H1 (cell line): ENCODE results near the gene MYOC. TPM values are rescaled to one million over a fixed set of nuclear protein-coding genes. Genes with fewer than 3 reads are reported as not detected.

Source experiments
- CTCF ChIA-PET: fragments of 300-600 bp; sonication (Branson Sonifier 250); formaldehyde crosslinking; loops from one replicate; lab custom pipeline; 2021; ENCODE audit not compliant: partially characterized antibody; lab: Charles Lee
- POLR2A ChIA-PET: fragments of 300-600 bp; sonication (Branson Sonifier 250); formaldehyde crosslinking; loops from one replicate; lab custom pipeline; 2021; ENCODE audit warnings: inconsistent platforms; ENCODE audit not compliant: partially characterized antibody; lab: Charles Lee
- DNase-seq, 2 experiments: peaks; one replicate each; pipeline versions ENCODE4 v3.0.0 to v3.0.0-alpha.2; 2010 to 2022; ENCODE audit warnings: low spot score in 2 of 2, low read depth in 1 of 2, mixed read lengths in 1 of 2
- FAIRE-seq: peaks from 2 replicates; lab custom pipeline; 2011; peaks lifted over from hg19 to GRCh38; lab: Jason Lieb, UNC
- H2AFZ ChIP-seq: 2 replicates; pipeline ENCODE4 v1.8.1; 2012; ENCODE audit warnings: low read length, inconsistent platforms
- H2AK5ac ChIP-seq: 2 replicates; pipeline ENCODE4 v1.6.1; 2013; ENCODE audit warnings: low read depth, low read length
- H2BK120ac ChIP-seq: replicated peaks from 2 replicates; pipeline ENCODE3; 2013; ENCODE audit warnings: low read depth, low read length, inconsistent platforms
- H2BK12ac ChIP-seq: 2 replicates; pipeline ENCODE4 v1.6.1; 2013; ENCODE audit warnings: low read depth, low read length
- H2BK15ac ChIP-seq: 2 replicates; pipeline ENCODE4 v1.6.1; 2013; ENCODE audit warnings: low read length
- H2BK20ac ChIP-seq: 2 replicates; pipeline ENCODE4 v1.6.1; 2013; ENCODE audit warnings: low read length
- H2BK5ac ChIP-seq: 2 replicates; pipeline ENCODE4 v1.6.1; 2013; ENCODE audit warnings: low read depth, low read length
- H3K14ac ChIP-seq: 2 replicates; pipeline ENCODE4 v1.6.1; 2013; ENCODE audit warnings: inconsistent platforms; ENCODE audit not compliant: insufficient read length
- H3K18ac ChIP-seq: 2 replicates; pipeline ENCODE4 v1.6.1; 2013; ENCODE audit warnings: low read length; ENCODE audit errors: extremely low read depth
- H3K23ac ChIP-seq: 2 replicates; pipeline ENCODE4 v1.6.1; 2013; ENCODE audit warnings: inconsistent platforms; ENCODE audit not compliant: insufficient read length
- H3K23me2 ChIP-seq: 2 replicates; pipeline ENCODE4 v1.6.1; 2013; ENCODE audit warnings: low read depth, low read length
- H3K27ac ChIP-seq: 2 replicates; pipeline ENCODE4 v1.6.1; 2011; ENCODE audit warnings: low read depth, low read length, inconsistent platforms
- H3K27me3 ChIP-seq, 4 experiments: replicated peaks in 1 of 4; 1 replicate in 1 of 4; 2 replicates in 3 of 4; pipeline versions ENCODE4 v1.6.1 to v1.8.1; 2011 to 2013; ENCODE audit warnings: low read length in 3 of 4, mild to moderate bottlenecking in 3 of 4, inconsistent platforms in 2 of 4, mixed read lengths in 2 of 4, moderate library complexity in 1 of 4; ENCODE audit not compliant: control insufficient read depth in 3 of 4, insufficient read depth in 3 of 4; ENCODE audit errors: extremely low read depth in 1 of 4
- H3K36me3 ChIP-seq, 4 experiments: 2 replicates each; pipeline versions ENCODE4 v1.6.1 to v1.8.1; 2011 to 2013; ENCODE audit warnings: mild to moderate bottlenecking in 4 of 4, low read length in 3 of 4, moderate library complexity in 2 of 4, control low read depth in 1 of 4, inconsistent platforms in 1 of 4; ENCODE audit not compliant: insufficient read depth in 4 of 4, control insufficient read depth in 2 of 4
- H3K4ac ChIP-seq: replicated peaks from 2 replicates; pipeline ENCODE3; 2013; ENCODE audit warnings: low read length, low read depth, mixed read lengths, inconsistent platforms; ENCODE audit not compliant: insufficient read length
- H3K4me1 ChIP-seq, 4 experiments: replicated peaks in 1 of 4; 1 replicate in 1 of 4; 2 replicates in 3 of 4; pipeline versions ENCODE4 v1.6.1 to v1.8.1; 2011 to 2013; ENCODE audit warnings: low read length in 3 of 4, inconsistent platforms in 2 of 4, mixed read lengths in 1 of 4; ENCODE audit not compliant: insufficient read depth in 4 of 4, control insufficient read depth in 3 of 4
- H3K4me2 ChIP-seq, 2 experiments: 2 replicates each; pipeline versions ENCODE4 v1.6.1 to v1.8.1; 2011 to 2013; ENCODE audit warnings: low read depth in 2 of 2, low read length in 2 of 2, control low read depth in 1 of 2, inconsistent platforms in 1 of 2, mild to moderate bottlenecking in 1 of 2; ENCODE audit not compliant: insufficient read depth in 1 of 2
- H3K4me3 ChIP-seq, 4 experiments: fragments of 200-600, 300-600 bp in 1 of 4; sonication (generic), shearing (Covaris generic), sonication (Bioruptor Twin) in 1 of 4; 2 replicates each; pipeline versions ENCODE4 v1.5.1 to v1.8.1; 2011 to 2016; ENCODE audit warnings: low read length in 4 of 4, low read depth in 3 of 4, control low read depth in 2 of 4, inconsistent platforms in 2 of 4, mild to moderate bottlenecking in 2 of 4, mixed read lengths in 1 of 4, moderate library complexity in 1 of 4; ENCODE audit not compliant: insufficient read depth in 2 of 4; ENCODE audit errors: extremely low read depth in 1 of 4
- H3K56ac ChIP-seq: replicated peaks from 2 replicates; pipeline ENCODE3; 2013; ENCODE audit warnings: low read depth, mild to moderate bottlenecking, mixed read lengths, low read length, inconsistent platforms; ENCODE audit not compliant: insufficient read length
- H3K79me1 ChIP-seq: 2 replicates; pipeline ENCODE4 v1.6.1; 2013; ENCODE audit warnings: low read depth, low read length, control low read depth
- H3K79me2 ChIP-seq, 2 experiments: 2 replicates each; pipeline versions ENCODE4 v1.6.1 to v1.8.1; 2012 to 2013; ENCODE audit warnings: low read length in 2 of 2, mild to moderate bottlenecking in 2 of 2, inconsistent platforms in 1 of 2; ENCODE audit not compliant: insufficient read depth in 2 of 2, control insufficient read depth in 1 of 2
- H3K9ac ChIP-seq, 4 experiments: replicated peaks in 1 of 4; 1 replicate in 1 of 4; 2 replicates in 3 of 4; pipeline versions ENCODE4 v1.6.1 to v1.8.1; 2011 to 2013; ENCODE audit warnings: low read depth in 3 of 4, low read length in 3 of 4, control low read depth in 2 of 4, mild to moderate bottlenecking in 2 of 4, moderate library complexity in 2 of 4, inconsistent platforms in 1 of 4; ENCODE audit errors: extremely low read depth in 1 of 4
- H3K9me3 ChIP-seq, 2 experiments: 2 replicates each; pipeline versions ENCODE4 v1.6.1 to v1.8.1; 2012 to 2013; ENCODE audit warnings: mild to moderate bottlenecking in 2 of 2, moderate library complexity in 2 of 2, control low read depth in 1 of 2, inconsistent platforms in 1 of 2, low read depth in 1 of 2, low read length in 1 of 2, mixed read lengths in 1 of 2; ENCODE audit not compliant: insufficient read depth in 2 of 2
- H4K20me1 ChIP-seq, 2 experiments: replicated peaks in 1 of 2; 2 replicates each; pipeline versions ENCODE3 to v1.8.1; 2011 to 2013; ENCODE audit warnings: inconsistent platforms in 2 of 2, low read length in 2 of 2, mild to moderate bottlenecking in 1 of 2; ENCODE audit not compliant: insufficient read depth in 2 of 2, control insufficient read depth in 1 of 2
- H4K5ac ChIP-seq: 2 replicates; pipeline ENCODE4 v1.6.1; 2013; ENCODE audit warnings: low read length, low read depth, mixed read lengths, inconsistent platforms; ENCODE audit not compliant: insufficient read length
- H4K8ac ChIP-seq: 2 replicates; pipeline ENCODE4 v1.8.0; 2013; ENCODE audit warnings: mild to moderate bottlenecking, moderate library complexity, low read length, inconsistent platforms; ENCODE audit not compliant: insufficient read depth; ENCODE audit errors: extremely low read depth
- H4K91ac ChIP-seq: replicated peaks from 2 replicates; pipeline ENCODE3; 2013; ENCODE audit warnings: low read length, mixed read lengths, inconsistent platforms; ENCODE audit not compliant: insufficient read length
- CHD2 ChIP-seq: IDR thresholded peaks from 2 replicates; pipeline ENCODE4 v1.6.1; 2012; ENCODE audit warnings: low read length, improper control_type of control experiment
- EP300 ChIP-seq, 2 experiments: IDR thresholded peaks; 1 replicate in 1 of 2; 2 replicates in 1 of 2; pipeline ENCODE4 v1.6.1; 2011 to 2012; ENCODE audit warnings: low read depth in 2 of 2, low read length in 2 of 2, mild to moderate bottlenecking in 2 of 2, borderline replicate concordance in 1 of 2, inconsistent platforms in 1 of 2, moderate library complexity in 1 of 2
- HDAC6 ChIP-seq: IDR thresholded peaks from one replicate; pipeline ENCODE4 v1.7.1; 2012; ENCODE audit warnings: low read depth, mild to moderate bottlenecking, inconsistent platforms, low read length, moderate library complexity
- JUN ChIP-seq: IDR thresholded peaks from 2 replicates; pipeline ENCODE4 v1.6.1; 2011; ENCODE audit warnings: low read depth, mild to moderate bottlenecking, improper control_type of control experiment, low read length
- KDM1A ChIP-seq: fragments of 200-600, 300-600 bp; sonication (generic); IDR thresholded peaks from 2 replicates; pipeline ENCODE4 v1.7.1; 2016; ENCODE audit warnings: mild to moderate bottlenecking, low read length, borderline replicate concordance
- PHF8 ChIP-seq: fragments of 200-600 bp; sonication (generic); conservative IDR thresholded peaks from 2 replicates; pipeline ENCODE4 v1.7.1; 2012; ENCODE audit warnings: low read depth, mild to moderate bottlenecking, inconsistent platforms, low read length, moderate library complexity
- RAD21 ChIP-seq, 2 experiments: IDR thresholded peaks in 1 of 2; conservative IDR thresholded peaks in 1 of 2; 2 replicates each; pipeline ENCODE4 v1.6.1; 2011; ENCODE audit warnings: low read depth in 2 of 2, low read length in 2 of 2, improper control_type of control experiment in 1 of 2, inconsistent platforms in 1 of 2, mild to moderate bottlenecking in 1 of 2, moderate library complexity in 1 of 2
- TEAD4 ChIP-seq: IDR thresholded peaks from 2 replicates; pipeline ENCODE4 v1.6.1; 2012; ENCODE audit warnings: low read depth, low read length, inconsistent platforms, mixed read lengths
- WGBS, 2 experiments: shearing (Covaris generic) in 1 of 2; methylation state at CpG; one replicate each; pipeline versions ENCODE4 v1.1.6 to v1.1.7; 2013 to 2015; ENCODE audit warnings: low lambda C conversion rate in 2 of 2, mixed read lengths in 2 of 2, inconsistent platforms in 1 of 2, low coverage in 1 of 2, missing lambda C conversion rate in 1 of 2; ENCODE audit not compliant: insufficient replicate concordance in 2 of 2, insufficient coverage in 1 of 2, insufficient read length in 1 of 2; ENCODE audit errors: extremely low coverage in 1 of 2, missing lambda C conversion rate in 1 of 2; 5-methylcytosine and 5-hydroxymethylcytosine counted together
- polyA plus RNA-seq, 7 experiments: library from polyadenylated mRNA; depleted of rRNA in 3 of 7; stranded (reverse) in 5 of 7; unstranded in 2 of 7; fragments of >200 nt in 5 of 7; fragments of 200-250 nt in 2 of 7; gene quantifications; 1 replicate in 5 of 7; 2 replicates in 1 of 7; 4 replicates in 1 of 7; pipeline versions ENCODE4 v1.2.1 to v1.2.3, GENCODE V29; 2011 to 2013; ENCODE audit warnings: missing spikeins in 2 of 7, mixed read lengths in 2 of 7
- total RNA-seq: library from RNA; stranded (reverse); fragmentation: NEBNext Ultra II Directional; extraction: Animal tissue kit (Norgen Biotek cat#: 25700); gene quantifications from 2 replicates; pipeline ENCODE4 v1.2.1, GENCODE V29; 2021
- TF ChIP-seq, protein P1 (sequence below): IDR thresholded peaks from 2 replicates; pipeline ENCODE4 v1.6.1; 2012; ENCODE audit warnings: inconsistent platforms

The MYOC gene
- total and polyA plus RNA-seq, 2 of the 8 experiments (the other 6 are each of a cell fraction or from before 2014, with no cell fraction given) = not detected

DNA sequence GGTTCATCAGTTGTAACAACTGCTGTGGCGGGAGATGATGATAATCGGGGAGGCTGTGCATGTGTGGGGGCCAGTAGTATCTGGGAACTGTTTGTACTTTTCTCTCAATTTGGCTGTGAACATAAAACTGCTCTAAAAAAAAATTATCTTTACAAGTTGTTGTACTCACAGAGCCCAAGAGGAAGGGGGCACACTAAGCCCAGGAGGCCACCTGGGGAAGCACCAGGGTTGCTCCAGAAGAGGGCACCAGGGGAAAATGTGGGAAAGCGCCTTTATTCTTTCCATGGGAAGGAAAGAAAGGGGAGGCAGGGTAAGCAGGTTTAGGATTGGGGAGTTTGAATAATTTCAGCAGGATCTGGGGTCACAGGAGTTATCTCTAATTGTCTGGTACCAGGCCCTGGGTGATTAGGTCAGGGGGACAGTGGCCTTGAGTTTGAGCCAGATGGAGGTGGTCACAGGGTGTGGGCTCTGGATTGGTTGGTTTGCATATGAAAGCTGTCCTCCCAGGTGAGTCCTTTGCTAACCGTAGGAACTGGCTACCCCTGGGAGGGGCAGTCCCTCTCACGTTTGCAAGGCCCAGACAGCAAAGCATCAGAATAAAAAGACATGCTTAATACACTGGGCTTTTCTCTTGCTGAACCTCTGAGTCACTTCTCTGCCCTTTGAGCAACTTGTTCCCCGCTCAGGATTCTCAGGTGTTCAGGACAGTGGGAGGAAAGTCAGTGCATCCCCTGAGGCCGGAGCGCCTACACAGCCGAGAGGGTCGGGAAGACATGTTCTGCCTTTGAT, 11.2 kb downstream of the MYOC start:
- H2BK5ac ChIP-seq = peak overlapping the region; percentile 21; the same call in 1 of the 2 replicates
- H4K91ac ChIP-seq = peak overlapping the region; percentile 29
- peak overlapping the region; percentile 44 for H2BK120ac ChIP-seq
- H4K20me1 ChIP-seq = no peaks in the 10 kb centered on the region
- H3K27me3 ChIP-seq = no peaks in the 10 kb centered on the region
- H3K9me3 ChIP-seq = no peaks in the 10 kb centered on the region
- peak overlapping the region; percentile 94; the same call in 1 of the 2 replicates for H2BK20ac ChIP-seq
- H3K79me2 ChIP-seq = no peaks in the 10 kb centered on the region
- H3K14ac ChIP-seq = no peak overlapping the region
- H2BK15ac ChIP-seq = no peak overlapping the region; the same call in 1 of the 2 replicates
- no peak overlapping the region; a peak in 1 of 7 replicates for H3K9ac ChIP-seq
- no peak overlapping the region for H3K27ac ChIP-seq
- no peak overlapping the region for H4K5ac ChIP-seq
- H2BK12ac ChIP-seq = peak overlapping the region; percentile 22; the same call in 1 of the 2 replicates
- no peaks in the 10 kb centered on the region for H3K79me1 ChIP-seq
- peaks cover 2 to 15% (median 7%) of the 10 kb centered on the region in 4 experiments for H3K4me1 ChIP-seq
- H3K23ac ChIP-seq = no peak overlapping the region
- FAIRE-seq = no peak
- WGBS, 2 experiments = 40% methylated on average over 10 of the region's 10 CpGs; no CpG with 5 or more reads in 1 of the 2 experiments
- ChIA-PET CTCF (interaction anchor here (0.6 to 10.1 kb wide), 15 partner anchors 10 to 1942 kb away, joined by 3 to 143 read pairs (median 4); partner anchors contain the start of genes MYOC and VAMP4), POLR2A (interaction anchor here (0.8 to 1.5 kb wide), 4 partner anchors 14 to 156 kb away, joined by 3 to 4 read pairs (median 3); partner anchors contain the start of gene PRRC2C)
- peak overlapping the region; percentile 21 to 53 for H3K4me2 ChIP-seq
- no peaks in the 10 kb centered on the region; a peak in 1 of 8 replicates for H3K36me3 ChIP-seq
- H2AK5ac ChIP-seq = 0 out of 2 replicates have a peak overlapping the region, but pooled peaks have one; percentile 26
- peak overlapping the region; percentile 65; the same call in 1 of the 2 replicates for H2AFZ ChIP-seq
- H3K23me2 ChIP-seq = no peaks in the 10 kb centered on the region
- H3K4me3 ChIP-seq = peak overlapping the region in 1 of 4 experiments; percentile 22; a peak in 2 of 8 replicates
- no peak overlapping the region for H4K8ac ChIP-seq
- DNase-seq = peak; percentile 56
- H3K4ac ChIP-seq = no peak overlapping the region
- 0 out of 2 replicates have a peak overlapping the region, but pooled peaks have one; percentile 40 for H3K18ac ChIP-seq
- H3K56ac ChIP-seq = no peak overlapping the region
- no peak for TF ChIP-seq CHD2
- peak; percentile 10 to 41; a peak in 1 of 4 replicates for TF ChIP-seq RAD21 (IDR thresholded peaks at IDR 0.05 in 1 of 2, conservative IDR thresholded peaks at IDR 0.05 in 1 of 2; ENCODE audit: low read depth in 2 of 2, low read length in 2 of 2)
- TF ChIP-seq JUN = no peak
- TF ChIP-seq KDM1A = no peak
- TF ChIP-seq EP300 (IDR thresholded peaks at IDR 0.05; ENCODE audit: borderline replicate concordance in 1 of 2, low read depth in 2 of 2, low read length in 2 of 2) = 0 out of 3 replicates have a peak, but pooled peaks of 1 of the 2 experiments have one; percentile 26
- no peak for TF ChIP-seq PHF8
- TF ChIP-seq, protein P1, sequence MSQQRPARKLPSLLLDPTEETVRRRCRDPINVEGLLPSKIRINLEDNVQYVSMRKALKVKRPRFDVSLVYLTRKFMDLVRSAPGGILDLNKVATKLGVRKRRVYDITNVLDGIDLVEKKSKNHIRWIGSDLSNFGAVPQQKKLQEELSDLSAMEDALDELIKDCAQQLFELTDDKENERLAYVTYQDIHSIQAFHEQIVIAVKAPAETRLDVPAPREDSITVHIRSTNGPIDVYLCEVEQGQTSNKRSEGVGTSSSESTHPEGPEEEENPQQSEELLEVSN = peak; percentile 41; the same call in 1 of the 2 replicates
- no peak for TF ChIP-seq TEAD4
- no peak for TF ChIP-seq HDAC6
